ENCODE results near the gene ANO9. TPM values are rescaled to one million over a fixed set of nuclear protein-coding genes. Genes with fewer than 3 reads are reported as not detected.
"Not testable (repeated sequence)": the region's sequence is repeated elsewhere in the genome, so short reads cannot be mapped to it uniquely, and the experiment has no call there.

Gene ANO9
- total RNA-seq, 2 donors from 2014 or later = 34.3 to 56.5 TPM

DNA sequence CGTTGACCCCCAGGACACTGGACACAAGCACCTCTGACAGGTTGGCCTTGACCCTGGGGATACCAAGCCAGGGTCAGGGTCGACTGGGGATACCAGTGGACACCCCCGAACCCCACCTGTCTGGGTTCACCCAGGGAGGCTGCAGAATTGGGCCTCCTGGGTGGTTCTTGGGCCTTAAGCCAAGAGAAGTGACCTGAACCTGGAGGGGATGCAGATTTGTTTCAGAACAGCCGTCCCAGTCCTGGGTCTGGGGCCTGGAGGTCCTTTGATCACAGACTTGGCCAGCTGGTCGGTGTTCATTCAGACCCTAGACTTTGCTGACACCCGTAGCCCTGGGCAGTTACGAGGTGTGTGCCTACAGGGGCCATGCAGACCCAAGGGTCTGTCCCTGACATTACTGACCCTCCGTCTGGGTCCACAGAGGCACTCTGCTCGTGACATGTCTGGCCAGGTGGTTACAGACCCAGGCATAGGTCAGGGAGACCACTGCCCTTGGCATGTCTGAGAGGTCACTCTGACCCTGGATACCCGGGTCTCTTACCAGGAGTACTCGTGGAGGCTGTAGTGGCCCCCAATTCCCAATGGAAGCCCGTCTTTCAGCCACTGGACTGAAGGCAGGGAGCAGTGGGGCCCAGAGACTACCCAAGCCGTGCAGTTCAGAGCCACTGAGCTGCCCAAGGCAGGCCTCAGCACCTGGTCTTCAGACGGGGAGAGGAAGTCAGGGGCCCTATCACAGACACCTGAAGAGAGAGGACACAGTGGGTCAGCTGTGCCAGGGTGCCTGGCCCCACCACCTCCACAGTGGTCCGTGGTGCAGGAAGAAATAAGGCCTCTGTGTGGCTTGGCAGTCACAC is 33.4 kb downstream of the ANO9 start:
- ATAC-seq (replicated peaks in 1 of 2) (no peak), DNase-seq (no peak)
- no peaks in the 10 kb centered on the region for H3K27me3 Mint-ChIP-seq (ENCODE audit: low read depth)
- no peaks in the 10 kb centered on the region for H3K9me3 Mint-ChIP-seq
- no peaks in the 10 kb centered on the region for H3K36me3 Mint-ChIP-seq (ENCODE audit: insufficient read depth in 2 of 2)
- peaks cover 10% of the 10 kb centered on the region for H3K4me1 Mint-ChIP-seq (ENCODE audit: low read depth)
- peak overlapping the region; percentile 52 to 63 for H3K4me3 Mint-ChIP-seq
- H3K27ac Mint-ChIP-seq = no peak overlapping the region

- Mint-ChIP-seq H3K36me3 (ENCODE audit: insufficient read depth in 2 of 2) (no peaks in the 10 kb centered on the region), H3K4me3 (peak overlapping the region; percentile 52 to 63), H3K9me3 (no peaks in the 10 kb centered on the region), H3K4me1 (ENCODE audit: low read depth) (peaks cover 4% of the 10 kb centered on the region), H3K27ac (no peak overlapping the region), H3K27me3 (ENCODE audit: low read depth) (no peaks in the 10 kb centered on the region)
- DNase-seq = no peak
- no peak for ATAC-seq (replicated peaks in 1 of 2)
Observed at GRCh38 chr11:407651-408123, 34.1 kb downstream of the ANO9 start.

DNA sequence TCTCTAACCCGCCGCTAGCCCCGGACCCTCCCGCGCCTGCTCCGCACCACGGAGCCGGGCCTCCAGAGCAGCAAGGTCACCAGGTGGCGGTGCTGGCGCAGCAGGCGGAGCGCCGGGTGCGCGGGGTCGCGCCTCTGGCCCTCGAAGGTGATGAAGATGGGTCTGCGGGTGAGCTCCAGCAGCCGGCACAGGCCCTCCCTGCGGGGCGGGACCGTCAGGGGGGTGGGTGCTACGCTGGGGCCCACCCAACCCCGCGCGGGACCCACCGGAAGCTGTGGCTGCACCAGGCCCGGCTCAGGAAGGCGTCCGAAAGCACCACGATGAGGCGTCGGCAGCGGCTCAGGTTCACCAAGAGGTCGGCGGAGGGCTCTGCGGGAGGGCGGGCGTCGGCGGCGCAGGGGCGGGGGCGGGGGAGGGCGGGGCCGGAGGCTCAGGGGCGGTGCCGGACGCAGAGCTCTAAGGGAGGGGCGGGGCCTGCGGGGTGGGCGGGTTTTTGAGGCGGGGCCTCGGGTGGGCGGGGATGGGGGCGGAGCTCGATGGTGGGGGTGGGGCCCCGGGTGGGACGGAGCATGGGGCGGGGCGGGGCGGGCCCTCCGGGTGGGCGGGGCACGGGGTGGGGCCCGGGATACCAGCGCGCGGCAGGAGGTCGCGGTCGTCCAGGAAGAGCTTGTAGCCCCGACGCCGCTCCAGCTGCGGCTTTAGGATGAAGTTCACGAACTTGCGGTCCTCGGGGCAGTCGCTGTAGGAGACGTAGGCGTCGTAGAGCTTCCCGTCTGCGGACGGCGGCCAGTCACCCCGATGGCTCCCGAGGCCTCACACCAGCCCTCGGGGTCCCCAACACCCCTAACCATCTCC is 34.8 kb downstream of the ANO9 start:
- Mint-ChIP-seq H3K27ac (no peak overlapping the region), H3K27me3 (ENCODE audit: low read depth) (no peaks in the 10 kb centered on the region)

GRCh38 chr11:405954-406795 is 35.6 kb downstream of the ANO9 start:
- Mint-ChIP-seq H3K4me1 (ENCODE audit: low read depth) (peaks cover 4% of the 10 kb centered on the region), H3K27me3 (ENCODE audit: low read depth) (no peaks in the 10 kb centered on the region), H3K9me3 (no peaks in the 10 kb centered on the region), H3K4me3 (peak overlapping the region; percentile 64), H3K27ac (no peak overlapping the region), H3K36me3 (ENCODE audit: insufficient read depth in 2 of 2) (no peaks in the 10 kb centered on the region)
- no peak for ATAC-seq (replicated peaks in 1 of 2)
- DNase-seq = no peak

More for the DNA sequence above, 34.8 kb downstream of the ANO9 start:
- peaks cover 4% of the 10 kb centered on the region for H3K4me1 Mint-ChIP-seq (ENCODE audit: low read depth)
- DNase-seq (peak; percentile 90 to 94), ATAC-seq (replicated peaks in 1 of 2) (peak; percentile 92)
- H3K4me3 Mint-ChIP-seq = peak overlapping the region; percentile 64
- no peaks in the 10 kb centered on the region for H3K9me3 Mint-ChIP-seq
- H3K36me3 Mint-ChIP-seq (ENCODE audit: insufficient read depth in 2 of 2) = no peaks in the 10 kb centered on the region

GRCh38 chr11:405323-405953 is 36.4 kb downstream of the ANO9 start:
- Mint-ChIP-seq H3K36me3 (ENCODE audit: insufficient read depth in 2 of 2) (no peaks in the 10 kb centered on the region), H3K27me3 (ENCODE audit: low read depth) (no peaks in the 10 kb centered on the region), H3K4me3 (peak overlapping the region; percentile 45 to 56), H3K27ac (no peak overlapping the region), H3K4me1 (ENCODE audit: low read depth) (peaks cover 4% of the 10 kb centered on the region), H3K9me3 (no peaks in the 10 kb centered on the region)
- ATAC-seq (replicated peaks in 1 of 2) = no peak
- no peak for DNase-seq

- Mint-ChIP-seq H3K36me3 (ENCODE audit: insufficient read depth in 2 of 2) (no peaks in the 10 kb centered on the region), H3K9me3 (no peaks in the 10 kb centered on the region), H3K4me3 (no peak overlapping the region), H3K27ac (no peak overlapping the region), H3K4me1 (ENCODE audit: low read depth) (peaks cover 5% of the 10 kb centered on the region), H3K27me3 (ENCODE audit: low read depth) (peaks cover 3% of the 10 kb centered on the region)
- DNase-seq = no peak
- no peak for ATAC-seq (replicated peaks in 1 of 2)
Observed at GRCh38 chr11:404551-405264, 37.1 kb downstream of the ANO9 start.

GRCh38 chr11:403761-404431 is 37.9 kb downstream of the ANO9 start:
- Mint-ChIP-seq H3K27me3 (ENCODE audit: low read depth) (peaks cover 10% of the 10 kb centered on the region), H3K4me3 (no peak overlapping the region), H3K36me3 (ENCODE audit: insufficient read depth in 2 of 2) (no peaks in the 10 kb centered on the region), H3K4me1 (ENCODE audit: low read depth) (peaks cover 8% of the 10 kb centered on the region), H3K27ac (no peak overlapping the region), H3K9me3 (no peaks in the 10 kb centered on the region)
- no peak for DNase-seq
- no peak for ATAC-seq (replicated peaks in 1 of 2)

- Mint-ChIP-seq H3K4me3 (no peak overlapping the region), H3K9me3 (peaks cover 2% of the 10 kb centered on the region in 2 donors), H3K27ac (no peak overlapping the region), H3K4me1 (ENCODE audit: low read depth) (peaks cover 8% of the 10 kb centered on the region), H3K27me3 (ENCODE audit: low read depth) (peaks cover 14% of the 10 kb centered on the region), H3K36me3 (ENCODE audit: insufficient read depth in 2 of 2) (peaks cover 0 to 2% of the 10 kb centered on the region in 2 donors)
- DNase-seq (no peak), ATAC-seq (replicated peaks in 1 of 2) (no peak)
Observed at GRCh38 chr11:403021-403760, 38.6 kb downstream of the ANO9 start.

GRCh38 chr11:401196-401595 is 40.6 kb downstream of the ANO9 start:
- DNase-seq; H3K4me3 Mint-ChIP-seq; H3K4me1 Mint-ChIP-seq (ENCODE audit: low read depth); H3K9me3 Mint-ChIP-seq; H3K27ac Mint-ChIP-seq; H3K36me3 Mint-ChIP-seq (ENCODE audit: insufficient read depth in 2 of 2); ATAC-seq (replicated peaks in 1 of 2): not testable (repeated sequence)
- H3K27me3 Mint-ChIP-seq (ENCODE audit: low read depth) = peaks cover 14% of the 10 kb centered on the region

DNA sequence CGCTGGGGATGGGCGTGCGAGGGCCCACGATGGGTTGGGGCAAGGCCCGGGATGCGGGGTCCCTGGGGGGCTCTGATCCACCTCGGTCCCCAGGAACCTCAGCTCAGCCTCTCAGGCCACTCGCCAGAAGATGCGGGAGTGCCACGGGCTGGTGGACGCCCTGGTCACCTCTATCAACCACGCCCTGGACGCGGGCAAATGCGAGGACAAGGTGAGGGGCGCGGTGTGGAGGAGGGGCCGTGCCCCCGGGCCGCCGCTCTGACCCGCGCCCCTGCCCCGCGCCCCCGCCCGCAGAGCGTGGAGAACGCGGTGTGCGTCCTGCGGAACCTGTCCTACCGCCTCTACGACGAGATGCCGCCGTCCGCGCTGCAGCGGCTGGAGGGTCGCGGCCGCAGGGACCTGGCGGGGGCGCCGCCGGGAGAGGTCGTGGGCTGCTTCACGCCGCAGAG is 41.5 kb downstream of the ANO9 start:
- Mint-ChIP-seq H3K27ac (no peak overlapping the region), H3K36me3 (ENCODE audit: insufficient read depth in 2 of 2) (peaks cover 0 to 2% of the 10 kb centered on the region in 2 donors), H3K27me3 (ENCODE audit: low read depth) (peaks cover 14% of the 10 kb centered on the region), H3K4me1 (ENCODE audit: low read depth) (peaks cover 5% of the 10 kb centered on the region), H3K9me3 (peaks cover 2% of the 10 kb centered on the region in 2 donors), H3K4me3 (no peak overlapping the region)
- DNase-seq = peak in 1 of 2 donors; percentile 1
- ATAC-seq (replicated peaks in 1 of 2) = no peak

- H3K27me3 Mint-ChIP-seq (ENCODE audit: low read depth) = peaks cover 14% of the 10 kb centered on the region
Observed at GRCh38 chr11:399731-400211, 42.0 kb downstream of the ANO9 start.

More at GRCh38 chr11:399731-400211, 42.0 kb downstream of the ANO9 start:
- DNase-seq (no peak), ATAC-seq (replicated peaks in 1 of 2) (no peak)
- H3K27ac Mint-ChIP-seq = no peak overlapping the region
- H3K4me1 Mint-ChIP-seq (ENCODE audit: low read depth) = peaks cover 5% of the 10 kb centered on the region
- H3K4me3 Mint-ChIP-seq = no peak overlapping the region
- peaks cover 2% of the 10 kb centered on the region in 2 donors for H3K9me3 Mint-ChIP-seq
- H3K36me3 Mint-ChIP-seq (ENCODE audit: insufficient read depth in 2 of 2) = peaks cover 0 to 2% of the 10 kb centered on the region in 2 donors

Data from activated T-cell treated with anti-CD3 and anti-CD28 coated beads, Interleukin-2, amount 50 U/mL, for 72 hours (primary cell).